Erythroblast (primary cell): ENCODE measurements around the gene KIAA0753.

Experiments used
- GATA1 ChIP-seq: IDR thresholded peaks from 2 replicates; pipeline ENCODE4 v1.6.1; 2011; ENCODE audit warnings: low read depth, mild to moderate bottlenecking, control low read depth, low read length, moderate library complexity
- POLR2A ChIP-seq: IDR thresholded peaks from 2 replicates; pipeline ENCODE4 v1.6.1; 2011; ENCODE audit warnings: mild to moderate bottlenecking, low read length

- TF ChIP-seq POLR2A (no peak), GATA1 (no peak)
Observed at GRCh38 chr17:6677158-6677831, 36.8 kb upstream of the KIAA0753 start.
